Myocyte (in vitro differentiated cells): ENCODE data around the gene NFILZ. TPM values are rescaled to one million over a fixed set of nuclear protein-coding genes. Genes with fewer than 3 reads are reported as not detected.
A peak's percentile ranks its signal among the peaks of the same experiment; 100 is the strongest.
"Not testable (repeated sequence)": the region's sequence is repeated elsewhere in the genome, so short reads cannot be mapped to it uniquely, and the experiment has no call there.

Source experiments
- DNase-seq: peaks from one replicate; pipeline ENCODE4 v3.0.0-alpha.2; 2012; ENCODE audit warnings: low read depth
- total RNA-seq: library from RNA; depleted of rRNA; stranded (reverse); fragments of >200 nt; gene quantifications from 2 replicates; pipeline ENCODE4 v1.2.3, GENCODE V29; 2014

The NFILZ gene
- total RNA-seq, 1 donor from 2014 or later: not detected

DNA sequence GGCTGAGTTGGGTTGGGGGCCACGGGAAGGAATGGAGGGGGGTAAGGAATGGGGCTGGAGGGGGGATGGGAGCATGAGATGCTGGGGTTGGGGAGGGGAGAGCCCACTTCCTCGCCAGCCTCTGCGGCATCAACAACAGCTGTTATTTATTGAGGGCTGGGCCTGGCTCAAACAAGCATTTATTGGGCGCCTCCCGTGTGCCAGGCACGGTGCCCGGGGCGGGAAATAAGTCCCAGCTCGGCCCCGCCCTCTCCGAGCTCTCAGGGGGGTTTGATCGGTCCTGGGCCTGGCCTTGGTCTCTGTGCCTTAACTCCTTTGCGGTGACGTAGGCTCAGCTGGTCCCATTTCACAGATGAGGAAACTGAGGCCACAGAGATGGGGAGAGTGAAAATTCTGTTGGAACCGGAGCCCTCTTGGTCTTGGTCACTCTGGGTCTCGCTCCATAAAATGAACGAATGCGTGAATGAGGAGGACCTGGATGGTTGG is 19.0 kb upstream of the NFILZ start:
- no peak for DNase-seq

DNA sequence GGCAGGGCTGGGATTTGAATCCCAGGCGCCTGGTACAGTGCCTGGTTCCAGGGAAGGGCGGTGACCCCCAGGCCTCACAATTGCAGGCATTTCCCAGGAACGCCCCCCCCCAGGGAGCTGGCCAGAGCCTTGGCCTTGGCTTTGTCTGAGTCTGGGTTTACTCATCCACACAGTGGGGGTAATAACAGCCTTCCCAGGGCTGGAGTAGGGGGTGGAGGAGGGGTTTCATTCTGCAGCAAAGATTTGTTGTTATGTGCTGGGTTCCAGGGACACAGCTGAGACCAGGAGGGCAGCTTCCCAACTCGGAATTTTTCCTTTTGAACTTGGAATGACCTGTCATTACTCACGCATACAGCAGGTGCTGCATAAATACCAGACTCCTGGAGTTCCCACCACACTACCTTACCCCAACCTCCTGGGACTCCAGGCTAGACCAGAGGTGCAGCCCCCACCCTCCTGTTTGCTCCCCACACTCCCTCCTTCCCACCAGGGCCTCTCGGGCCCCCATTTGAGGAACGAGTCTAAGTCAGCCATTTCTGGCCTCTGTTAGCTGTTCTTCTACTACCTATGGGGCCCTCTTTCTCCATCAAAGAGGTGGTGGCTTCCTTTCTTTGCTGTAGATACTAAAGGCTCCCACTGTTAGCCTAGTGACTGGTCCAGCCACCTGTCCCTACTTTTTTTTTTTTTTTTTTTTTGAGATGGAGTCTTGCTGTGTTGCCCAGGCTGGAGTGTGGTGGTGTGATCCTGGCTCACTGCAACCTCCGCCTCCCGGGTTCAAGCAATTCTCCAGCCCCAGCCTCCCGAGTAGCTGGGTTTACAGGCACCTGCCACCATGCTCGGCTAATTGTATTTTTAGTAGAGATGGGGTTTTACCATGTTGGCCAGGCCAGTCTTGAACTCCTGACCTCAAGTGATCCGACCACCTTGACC is 18.3 kb upstream of the NFILZ start:
- no peak for DNase-seq

- peak; percentile 25 for DNase-seq
These were observed 17.6 kb upstream of the NFILZ start for GRCh38 chr19:8612807-8613171.

DNA sequence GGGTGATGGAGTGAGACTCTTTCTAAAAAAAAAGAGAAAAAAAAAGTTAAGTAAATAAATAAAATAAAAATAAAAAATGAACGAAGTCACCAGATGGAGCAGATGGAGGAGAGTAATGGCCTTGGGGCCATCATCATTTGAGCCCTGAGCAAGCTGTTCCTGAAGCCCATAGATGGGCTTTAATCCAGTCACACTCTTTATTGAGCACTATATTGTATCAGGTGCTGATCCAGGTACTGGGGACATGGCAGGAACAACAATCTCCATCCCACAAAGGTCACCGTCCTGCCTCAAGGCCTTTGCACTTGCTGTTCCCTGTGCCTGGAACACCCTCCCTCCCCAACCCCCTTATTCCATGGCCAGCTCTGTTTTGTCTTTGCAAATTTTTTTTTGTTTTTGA is 16.0 kb upstream of the NFILZ start:
- DNase-seq: no peak

DNA sequence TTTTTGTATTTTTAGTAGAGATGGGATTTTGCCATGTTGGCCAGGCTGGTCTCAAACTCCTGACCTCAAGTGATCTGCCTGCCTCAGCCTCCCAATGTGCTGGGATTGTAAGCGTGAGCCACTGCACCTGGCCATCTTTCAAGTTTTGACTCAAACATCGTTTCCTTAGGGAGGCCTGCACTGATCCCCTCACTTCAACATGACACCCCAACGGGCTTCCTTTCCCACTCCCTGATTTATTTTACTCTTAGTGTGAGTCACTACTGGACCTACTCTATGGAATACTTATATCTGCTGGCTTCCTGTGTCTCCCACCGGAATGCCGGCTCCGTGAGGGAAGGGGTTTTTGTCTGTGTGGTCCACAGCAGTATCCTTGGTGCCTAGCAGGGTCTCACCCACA is 15.4 kb upstream of the NFILZ start:
- DNase-seq: no peak

- DNase-seq: peak; percentile 42
These were observed 14.4 kb upstream of the NFILZ start for GRCh38 chr19:8615813-8616596.

GRCh38 chr19:8616861-8617260 is 13.6 kb upstream of the NFILZ start:
- no peak for DNase-seq

GRCh38 chr19:8617325-8617724 is 13.1 kb upstream of the NFILZ start:
- not testable (repeated sequence) for DNase-seq

- DNase-seq: no peak
These were observed 12.4 kb upstream of the NFILZ start for GRCh38 chr19:8617984-8618383.

- DNase-seq: no peak
These were observed 11.7 kb upstream of the NFILZ start for GRCh38 chr19:8618751-8619150.

DNA sequence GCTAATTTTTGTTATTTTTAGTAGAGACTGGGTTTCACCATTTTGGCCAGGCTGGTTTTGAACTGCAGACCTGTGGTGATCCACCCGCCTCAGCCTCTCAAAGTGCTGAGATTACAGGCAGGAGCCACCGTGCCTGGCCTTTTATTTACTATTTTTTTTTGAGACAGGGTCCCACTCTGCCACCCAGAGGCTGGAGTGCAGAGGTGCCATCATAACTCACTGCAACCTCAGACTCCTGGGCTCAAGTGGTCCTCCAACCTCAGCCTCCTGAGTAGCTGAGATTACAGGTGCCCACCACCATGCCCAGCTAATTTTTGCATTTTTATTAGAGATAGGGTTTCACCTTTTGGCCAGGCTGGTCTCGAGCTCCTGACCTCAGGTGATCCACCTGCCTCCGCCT is 7.5 kb upstream of the NFILZ start:
- DNase-seq: not testable (repeated sequence)

DNA sequence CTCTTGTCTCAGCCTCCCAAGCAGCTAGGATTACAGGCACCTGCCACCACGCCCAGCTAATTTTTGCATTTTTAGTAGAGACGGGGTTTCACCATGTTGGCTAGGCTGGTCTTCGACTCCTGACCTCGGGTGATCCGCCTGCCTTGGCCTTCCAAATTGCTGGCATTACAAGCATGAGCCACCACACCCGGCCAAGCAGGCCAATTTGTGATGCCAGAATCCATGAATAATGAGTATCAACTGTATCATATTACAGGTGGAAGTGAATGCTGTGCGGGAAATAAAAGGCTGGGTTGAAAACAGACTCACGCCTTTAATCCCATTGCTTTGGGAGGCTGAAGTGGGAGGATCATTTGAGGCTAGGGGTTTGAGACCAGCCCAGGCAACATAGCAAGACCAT is 3.6 kb upstream of the NFILZ start:
- DNase-seq: peak; percentile 26

- DNase-seq: no peak
These were observed 1.2 kb upstream of the NFILZ start for GRCh38 chr19:8629184-8629583.

GRCh38 chr19:8630796-8631424 is 477 bp downstream of the NFILZ start:
- DNase-seq: no peak

GRCh38 chr19:8631425-8631819 is 989 bp downstream of the NFILZ start:
- DNase-seq: no peak

DNA sequence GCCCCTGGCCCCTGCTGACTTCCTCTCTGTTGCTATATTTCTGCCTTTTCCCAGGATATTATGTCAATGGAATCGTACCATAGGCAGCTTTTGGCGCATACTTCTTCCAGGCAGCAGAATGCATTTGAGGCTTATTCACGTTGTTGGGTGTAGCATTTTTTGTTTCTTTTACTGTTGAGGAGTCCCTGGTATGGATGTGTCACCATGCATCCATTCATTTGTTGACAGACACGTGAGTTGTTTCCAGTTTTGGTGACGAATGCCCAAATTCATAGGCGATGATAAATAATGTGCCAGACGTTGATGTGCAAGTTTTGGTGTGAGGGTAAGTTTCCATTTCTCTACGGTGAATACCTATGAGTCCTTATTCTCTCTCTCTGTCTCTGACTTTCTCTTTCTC is 5.0 kb downstream of the NFILZ start:
- no peak for DNase-seq

GRCh38 chr19:8637070-8637469 is 6.6 kb downstream of the NFILZ start:
- DNase-seq: not testable (repeated sequence)

DNA sequence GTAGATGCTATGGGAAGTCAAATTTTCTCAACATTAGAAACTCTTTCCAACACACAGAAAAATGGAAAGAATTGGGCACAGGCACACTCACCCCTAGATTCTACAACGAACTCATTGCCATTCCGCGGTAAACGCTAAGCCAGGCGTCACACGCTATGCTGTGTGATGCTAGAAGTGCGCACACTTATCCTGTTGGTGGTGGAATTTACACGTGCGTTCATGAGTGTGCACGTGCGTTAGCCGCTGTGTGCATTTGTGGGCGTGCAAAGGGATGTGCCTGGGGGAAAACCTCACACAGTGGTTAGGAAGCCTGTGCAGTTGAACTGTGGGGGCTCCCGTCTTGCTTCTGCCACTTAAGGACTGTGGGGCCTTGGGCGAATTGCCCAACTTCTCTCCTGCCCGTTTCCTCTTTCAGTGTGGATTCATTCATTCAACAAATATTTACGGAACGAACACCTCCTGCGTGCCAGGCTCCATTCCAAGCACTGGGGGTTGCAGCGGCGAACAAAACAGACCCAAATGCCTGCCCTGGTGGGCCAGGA is 7.7 kb downstream of the NFILZ start:
- DNase-seq: no peak

DNA sequence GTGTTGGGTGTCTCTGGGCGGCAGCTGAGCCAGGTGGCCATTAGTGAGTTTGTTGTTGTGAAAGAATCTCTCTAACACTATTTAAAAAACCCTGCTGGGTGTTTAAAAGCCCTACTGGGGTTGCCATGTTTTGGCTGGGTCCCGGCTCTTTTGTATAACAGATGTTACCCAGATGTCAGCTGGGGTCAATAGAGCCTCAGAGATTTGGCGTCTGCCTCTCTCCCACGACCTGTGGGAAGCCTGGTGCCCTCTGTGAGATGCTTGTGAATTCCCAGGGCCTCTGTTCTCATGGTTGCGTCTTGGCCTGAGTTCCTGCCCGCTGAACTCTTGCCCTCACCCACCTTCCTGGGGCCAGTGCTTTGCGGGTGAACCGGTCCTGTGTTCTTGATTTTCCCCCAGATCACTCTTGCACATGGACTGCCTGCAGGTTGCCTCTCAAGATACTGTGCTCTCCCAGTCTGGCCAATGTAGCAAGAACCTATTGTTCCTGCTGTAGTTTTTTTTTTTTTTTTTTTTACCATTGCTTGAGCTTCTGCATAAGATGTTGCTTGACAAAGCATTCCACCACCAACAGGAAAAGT is 9.5 kb downstream of the NFILZ start:
- no peak for DNase-seq

GRCh38 chr19:8640402-8641004 is 10.1 kb downstream of the NFILZ start:
- no peak for DNase-seq
